ENCODE data around the gene CDCA3.
A peak's percentile ranks its signal among the peaks of the same experiment; 100 is the strongest.

CDCA3 gene

DNA sequence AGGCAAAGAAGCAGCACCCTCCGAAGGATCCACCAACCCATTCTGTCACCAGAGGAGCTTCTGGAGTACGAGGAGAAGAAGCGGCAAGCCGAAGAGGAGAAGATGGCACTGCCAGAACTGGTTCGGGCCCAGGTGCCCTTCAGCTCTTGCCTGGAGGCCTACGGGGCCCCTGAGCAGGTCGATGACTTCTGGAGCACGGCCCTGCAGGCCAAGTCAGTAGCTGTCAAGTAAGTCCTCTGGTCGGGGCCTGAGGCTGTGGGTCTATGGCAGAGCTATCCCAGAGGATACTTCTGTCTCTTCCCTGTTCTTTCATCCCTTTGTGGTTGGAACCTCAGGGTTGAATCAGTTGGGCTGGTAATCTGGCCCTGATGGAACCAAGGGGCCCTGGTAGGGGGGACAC is 10.3 kb upstream of the CDCA3 start:
- H3K4me3 Mint-ChIP-seq, result no peak overlapping the region
- H3K27ac Mint-ChIP-seq, result no peak overlapping the region
- H3K4me1 Mint-ChIP-seq, result peaks cover 12% of the 10 kb centered on the region
- DNase-seq, result no peak
- H3K9me3 Mint-ChIP-seq, result no peaks in the 10 kb centered on the region
- TF ChIP-seq, protein P1, sequence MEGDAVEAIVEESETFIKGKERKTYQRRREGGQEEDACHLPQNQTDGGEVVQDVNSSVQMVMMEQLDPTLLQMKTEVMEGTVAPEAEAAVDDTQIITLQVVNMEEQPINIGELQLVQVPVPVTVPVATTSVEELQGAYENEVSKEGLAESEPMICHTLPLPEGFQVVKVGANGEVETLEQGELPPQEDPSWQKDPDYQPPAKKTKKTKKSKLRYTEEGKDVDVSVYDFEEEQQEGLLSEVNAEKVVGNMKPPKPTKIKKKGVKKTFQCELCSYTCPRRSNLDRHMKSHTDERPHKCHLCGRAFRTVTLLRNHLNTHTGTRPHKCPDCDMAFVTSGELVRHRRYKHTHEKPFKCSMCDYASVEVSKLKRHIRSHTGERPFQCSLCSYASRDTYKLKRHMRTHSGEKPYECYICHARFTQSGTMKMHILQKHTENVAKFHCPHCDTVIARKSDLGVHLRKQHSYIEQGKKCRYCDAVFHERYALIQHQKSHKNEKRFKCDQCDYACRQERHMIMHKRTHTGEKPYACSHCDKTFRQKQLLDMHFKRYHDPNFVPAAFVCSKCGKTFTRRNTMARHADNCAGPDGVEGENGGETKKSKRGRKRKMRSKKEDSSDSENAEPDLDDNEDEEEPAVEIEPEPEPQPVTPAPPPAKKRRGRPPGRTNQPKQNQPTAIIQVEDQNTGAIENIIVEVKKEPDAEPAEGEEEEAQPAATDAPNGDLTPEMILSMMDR (IDR thresholded peaks at IDR 0.05), result no peak
- H3K27me3 Mint-ChIP-seq (ENCODE audit: low read depth, poor library complexity), result peaks cover 5% of the 10 kb centered on the region
- H3K36me3 Mint-ChIP-seq (ENCODE audit: low read depth), result peaks cover 77% of the 10 kb centered on the region

DNA sequence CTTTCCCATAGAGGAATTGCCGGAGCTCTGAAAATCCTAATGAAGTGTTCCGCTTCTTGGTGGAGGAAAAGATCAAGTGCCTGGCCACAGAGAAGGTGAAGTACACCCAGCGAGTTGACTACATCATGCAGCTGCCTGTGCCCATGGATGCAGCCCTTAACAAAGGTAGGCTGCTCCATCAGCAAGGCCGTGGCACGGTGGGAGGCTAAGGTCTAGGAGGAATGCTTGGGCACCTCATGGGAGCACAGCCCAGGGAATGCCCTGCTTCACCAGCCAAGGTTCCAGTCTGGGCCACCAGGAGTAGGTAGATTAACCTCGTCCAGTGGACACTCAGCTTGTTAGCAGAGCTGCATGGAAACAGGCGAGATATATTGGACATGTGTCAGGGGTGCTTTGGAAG is 9.9 kb upstream of the CDCA3 start:
- H3K27me3 Mint-ChIP-seq (ENCODE audit: low read depth, poor library complexity), result peaks cover 3% of the 10 kb centered on the region
- H3K27ac Mint-ChIP-seq, result no peak overlapping the region

DNA sequence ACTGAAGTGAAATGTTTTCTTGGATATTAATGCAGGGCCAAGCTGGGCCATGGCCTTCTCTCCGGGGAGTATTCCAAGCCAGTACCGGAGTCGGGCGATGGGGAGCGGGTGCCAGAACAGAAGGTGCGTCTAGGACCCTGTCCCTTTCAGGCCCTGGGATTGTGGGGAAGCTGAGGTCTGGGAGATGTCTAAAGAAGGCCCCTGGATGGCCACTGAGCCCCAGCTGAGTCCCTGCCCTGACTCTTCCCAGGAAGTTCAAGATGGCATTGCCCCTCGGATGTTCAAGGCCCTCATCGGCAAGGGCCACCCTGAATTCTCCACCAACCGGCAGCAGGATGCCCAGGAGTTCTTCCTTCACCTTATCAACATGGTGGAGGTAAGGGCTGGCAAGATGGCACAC is 9.0 kb upstream of the CDCA3 start:
- peaks cover 3% of the 10 kb centered on the region for H3K27me3 Mint-ChIP-seq (ENCODE audit: low read depth, poor library complexity)
- TF ChIP-seq, protein P1 (IDR thresholded peaks at IDR 0.05), result no peak

More for the DNA sequence above, 9.9 kb upstream of the CDCA3 start:
- no peak for DNase-seq
- no peaks in the 10 kb centered on the region for H3K9me3 Mint-ChIP-seq
- TF ChIP-seq, protein P1 (IDR thresholded peaks at IDR 0.05), result no peak
- H3K4me3 Mint-ChIP-seq, result no peak overlapping the region
- H3K4me1 Mint-ChIP-seq, result peaks cover 9% of the 10 kb centered on the region
- H3K36me3 Mint-ChIP-seq (ENCODE audit: low read depth), result peaks cover 79% of the 10 kb centered on the region

DNA sequence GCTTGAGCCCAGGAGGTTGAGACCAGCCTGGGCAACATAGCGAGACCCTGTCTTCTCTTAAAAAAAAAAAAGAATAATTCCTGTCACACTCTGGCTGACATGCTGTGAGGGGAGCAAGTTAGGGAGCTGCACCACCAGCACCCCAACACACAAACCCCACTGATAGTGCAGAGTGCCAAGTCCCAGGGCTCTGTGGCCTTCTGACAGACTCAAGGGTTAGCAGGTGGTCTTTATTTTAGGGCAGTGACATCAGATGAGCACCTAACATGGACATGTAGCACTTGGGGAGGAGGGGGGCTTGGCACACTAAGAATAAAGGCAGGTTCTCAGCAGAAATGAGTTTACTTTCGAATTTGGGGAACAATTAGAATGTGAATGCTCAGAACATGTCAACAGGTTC is 7.7 kb upstream of the CDCA3 start:
- H3K4me1 Mint-ChIP-seq, result peaks cover 12% of the 10 kb centered on the region

More for the DNA sequence above, 9.0 kb upstream of the CDCA3 start:
- H3K9me3 Mint-ChIP-seq, result no peaks in the 10 kb centered on the region
- H3K4me1 Mint-ChIP-seq, result peaks cover under 1% of the 10 kb centered on the region
- H3K27ac Mint-ChIP-seq, result peak overlapping the region; percentile 75
- no peak overlapping the region for H3K4me3 Mint-ChIP-seq
- DNase-seq, result no peak
- H3K36me3 Mint-ChIP-seq (ENCODE audit: low read depth), result peaks cover 75% of the 10 kb centered on the region

DNA sequence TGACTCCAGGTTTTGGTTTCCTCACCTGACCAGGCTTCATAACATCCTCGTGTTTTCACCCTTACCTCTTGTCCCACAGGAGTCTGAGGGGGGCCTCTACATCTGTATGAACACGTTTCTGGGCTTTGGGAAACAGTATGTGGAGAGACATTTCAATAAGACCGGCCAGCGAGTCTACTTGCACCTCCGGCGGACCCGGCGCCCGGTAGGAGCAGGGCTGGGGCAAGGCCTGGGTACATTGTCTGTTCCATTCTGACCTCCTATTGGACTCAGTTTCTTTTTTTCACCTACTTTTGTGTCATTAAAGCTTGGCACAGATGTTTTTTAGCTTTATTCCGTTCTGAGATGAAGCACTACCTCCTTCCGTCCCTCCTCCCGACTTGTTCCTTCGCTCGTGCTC is 4.2 kb upstream of the CDCA3 start:
- H3K27me3 Mint-ChIP-seq (ENCODE audit: low read depth, poor library complexity), result peaks cover 3% of the 10 kb centered on the region
- TF ChIP-seq, protein P1 (IDR thresholded peaks at IDR 0.05), result no peak
- no peak overlapping the region for H3K4me3 Mint-ChIP-seq
- DNase-seq, result no peak
- peaks cover 30% of the 10 kb centered on the region for H3K4me1 Mint-ChIP-seq
- H3K36me3 Mint-ChIP-seq (ENCODE audit: low read depth), result peaks cover 43% of the 10 kb centered on the region
- H3K27ac Mint-ChIP-seq, result no peak overlapping the region
- no peaks in the 10 kb centered on the region for H3K9me3 Mint-ChIP-seq

More for the DNA sequence above, 7.7 kb upstream of the CDCA3 start:
- peaks cover 3% of the 10 kb centered on the region for H3K27me3 Mint-ChIP-seq (ENCODE audit: low read depth, poor library complexity)
- DNase-seq, result no peak
- TF ChIP-seq, protein P1 (IDR thresholded peaks at IDR 0.05), result no peak
- no peaks in the 10 kb centered on the region for H3K9me3 Mint-ChIP-seq
- H3K4me3 Mint-ChIP-seq, result no peak overlapping the region
- H3K36me3 Mint-ChIP-seq (ENCODE audit: low read depth), result peaks cover 70% of the 10 kb centered on the region
- H3K27ac Mint-ChIP-seq, result no peak overlapping the region

DNA sequence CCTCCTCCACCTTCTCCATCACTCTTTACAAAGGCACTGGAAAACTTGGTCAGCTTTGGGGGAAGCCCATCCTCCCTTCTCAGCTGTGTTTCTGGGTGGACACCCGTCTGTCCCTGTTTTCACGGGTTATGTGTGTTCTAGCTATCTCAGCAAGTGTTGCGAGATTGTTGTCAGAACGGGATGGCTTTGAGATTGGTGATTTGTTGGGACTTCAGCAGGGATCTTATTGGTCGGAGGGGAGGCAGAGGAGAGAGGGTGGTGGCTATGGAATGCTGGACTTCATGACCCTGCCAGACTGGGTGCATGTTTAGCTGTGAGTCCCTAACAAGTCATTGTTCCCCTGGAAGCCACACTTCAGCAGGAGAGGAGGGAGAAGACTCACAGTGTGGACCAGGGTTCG is 3.0 kb upstream of the CDCA3 start:
- peak overlapping the region; percentile 70 for H3K27ac Mint-ChIP-seq
- H3K4me1 Mint-ChIP-seq, result peaks cover 43% of the 10 kb centered on the region
- TF ChIP-seq, protein P1 (IDR thresholded peaks at IDR 0.05), result no peak
- no peak for DNase-seq
- H3K36me3 Mint-ChIP-seq (ENCODE audit: low read depth), result peaks cover 47% of the 10 kb centered on the region
- no peaks in the 10 kb centered on the region for H3K9me3 Mint-ChIP-seq
- peak overlapping the region; percentile 94 for H3K4me3 Mint-ChIP-seq
- H3K27me3 Mint-ChIP-seq (ENCODE audit: low read depth, poor library complexity), result peaks cover 3% of the 10 kb centered on the region

Data from nephron progenitor cell (in vitro differentiated cells).